Measurements from ENCODE around the gene SEC22A. TPM values are rescaled to one million over a fixed set of nuclear protein-coding genes. Genes with fewer than 3 reads are reported as not detected.

The SEC22A gene
- total RNA-seq, 3 donors from 2014 or later (not counting 1 experiment from before 2014, with no cell fraction given): 16.4 to 21.2 (median 17.0) TPM

- Histone ChIP-seq H3K36me3 (ENCODE audit: control insufficient read depth, insufficient read depth, low read length) (no peaks in the 10 kb centered on the region), H3K9me3 (ENCODE audit: control insufficient read depth, insufficient read depth, low read length) (no peaks in the 10 kb centered on the region), H3K4me3 (ENCODE audit: low read length) (no peak overlapping the region), H3K27me3 (ENCODE audit: control insufficient read depth, insufficient read depth, low read length) (no peaks in the 10 kb centered on the region), H3K27ac (ENCODE audit: low read length) (no peak overlapping the region), H3K4me1 (ENCODE audit: control insufficient read depth, insufficient read depth, low read length) (no peaks in the 10 kb centered on the region)
- no peaks in the 10 kb centered on the region for H3K27me3 Mint-ChIP-seq (ENCODE audit: low read depth in 2 of 2)
- H3K36me3 Mint-ChIP-seq: no peaks in the 10 kb centered on the region
- no peak overlapping the region for H3K4me3 Mint-ChIP-seq
- DNase-seq (no peak), ATAC-seq (no peak)
- WGBS (ENCODE audit: insufficient coverage): 91% methylated on average over 14 of the region's 14 CpGs
- peaks cover 0 to 5% of the 10 kb centered on the region in 2 donors for H3K4me1 Mint-ChIP-seq
- TF ChIP-seq CTCF (IDR thresholded peaks at IDR 0.05): no peak
- H3K27ac Mint-ChIP-seq: no peak overlapping the region
- no peaks in the 10 kb centered on the region for H3K9me3 Mint-ChIP-seq
- intact Hi-C loops (cut with micrococcal nuclease): no loop called here
These were observed 85.6 kb downstream of the SEC22A start for GRCh38 chr3:123287051-123287961.

GRCh38 chr3:123287962-123288302 lies 86.2 kb downstream of the SEC22A start:
- Histone ChIP-seq H3K27me3 (ENCODE audit: control insufficient read depth, insufficient read depth, low read length) (no peaks in the 10 kb centered on the region), H3K9me3 (ENCODE audit: control insufficient read depth, insufficient read depth, low read length) (no peaks in the 10 kb centered on the region), H3K27ac (ENCODE audit: low read length) (no peak overlapping the region), H3K4me1 (ENCODE audit: control insufficient read depth, insufficient read depth, low read length) (no peaks in the 10 kb centered on the region), H3K36me3 (ENCODE audit: control insufficient read depth, insufficient read depth, low read length) (no peaks in the 10 kb centered on the region), H3K4me3 (ENCODE audit: low read length) (no peak overlapping the region)
- no peak overlapping the region for H3K4me3 Mint-ChIP-seq
- H3K9me3 Mint-ChIP-seq: no peaks in the 10 kb centered on the region
- no peak for DNase-seq
- no peak for TF ChIP-seq CTCF (IDR thresholded peaks at IDR 0.05)
- no peak overlapping the region for H3K27ac Mint-ChIP-seq
- intact Hi-C loops (cut with micrococcal nuclease): no loop called here
- no peak for ATAC-seq
- 82% methylated on average over 6 of the region's 6 CpGs for WGBS (ENCODE audit: insufficient coverage)
- H3K4me1 Mint-ChIP-seq: peaks cover 0 to 5% of the 10 kb centered on the region in 2 donors
- no peaks in the 10 kb centered on the region for H3K27me3 Mint-ChIP-seq (ENCODE audit: low read depth in 2 of 2)
- no peaks in the 10 kb centered on the region for H3K36me3 Mint-ChIP-seq

- no peaks in the 10 kb centered on the region for H3K27me3 Mint-ChIP-seq (ENCODE audit: low read depth in 2 of 2)
- Histone ChIP-seq H3K27me3 (ENCODE audit: control insufficient read depth, insufficient read depth, low read length) (no peaks in the 10 kb centered on the region), H3K9me3 (ENCODE audit: control insufficient read depth, insufficient read depth, low read length) (no peaks in the 10 kb centered on the region), H3K36me3 (ENCODE audit: control insufficient read depth, insufficient read depth, low read length) (no peaks in the 10 kb centered on the region), H3K4me3 (ENCODE audit: low read length) (no peak overlapping the region), H3K4me1 (ENCODE audit: control insufficient read depth, insufficient read depth, low read length) (no peaks in the 10 kb centered on the region), H3K27ac (ENCODE audit: low read length) (no peak overlapping the region)
- TF ChIP-seq CTCF (IDR thresholded peaks at IDR 0.05): no peak
- WGBS (ENCODE audit: insufficient coverage): 95% methylated on average over 20 of the region's 20 CpGs
- DNase-seq (no peak), ATAC-seq (no peak)
- intact Hi-C loops (cut with micrococcal nuclease): no loop called here
- H3K4me3 Mint-ChIP-seq: no peak overlapping the region
- H3K9me3 Mint-ChIP-seq: no peaks in the 10 kb centered on the region
- peaks cover 0 to 5% of the 10 kb centered on the region in 2 donors for H3K4me1 Mint-ChIP-seq
- H3K27ac Mint-ChIP-seq: no peak overlapping the region
- H3K36me3 Mint-ChIP-seq: no peaks in the 10 kb centered on the region
These were observed 87.8 kb downstream of the SEC22A start for GRCh38 chr3:123289391-123290106.
